22Rv1 (cell line): ENCODE data around the gene PTDSS2.

Experiments
- ZFX ChIP-seq: fragments of 450-650 bp; IDR thresholded peaks from 2 replicates; pipeline ENCODE4 v1.6.1; 2017; ENCODE audit warnings: antibody characterized with exemption, borderline replicate concordance
- TF ChIP-seq, protein P1 (sequence below): fragments of 450-650 bp; IDR thresholded peaks from 2 replicates; pipeline ENCODE4 v1.5.1; 2017; ENCODE audit warnings: mild to moderate bottlenecking

GRCh38 chr11:501683-502287 is 51.7 kb downstream of the PTDSS2 start:
- TF ChIP-seq, protein P1, sequence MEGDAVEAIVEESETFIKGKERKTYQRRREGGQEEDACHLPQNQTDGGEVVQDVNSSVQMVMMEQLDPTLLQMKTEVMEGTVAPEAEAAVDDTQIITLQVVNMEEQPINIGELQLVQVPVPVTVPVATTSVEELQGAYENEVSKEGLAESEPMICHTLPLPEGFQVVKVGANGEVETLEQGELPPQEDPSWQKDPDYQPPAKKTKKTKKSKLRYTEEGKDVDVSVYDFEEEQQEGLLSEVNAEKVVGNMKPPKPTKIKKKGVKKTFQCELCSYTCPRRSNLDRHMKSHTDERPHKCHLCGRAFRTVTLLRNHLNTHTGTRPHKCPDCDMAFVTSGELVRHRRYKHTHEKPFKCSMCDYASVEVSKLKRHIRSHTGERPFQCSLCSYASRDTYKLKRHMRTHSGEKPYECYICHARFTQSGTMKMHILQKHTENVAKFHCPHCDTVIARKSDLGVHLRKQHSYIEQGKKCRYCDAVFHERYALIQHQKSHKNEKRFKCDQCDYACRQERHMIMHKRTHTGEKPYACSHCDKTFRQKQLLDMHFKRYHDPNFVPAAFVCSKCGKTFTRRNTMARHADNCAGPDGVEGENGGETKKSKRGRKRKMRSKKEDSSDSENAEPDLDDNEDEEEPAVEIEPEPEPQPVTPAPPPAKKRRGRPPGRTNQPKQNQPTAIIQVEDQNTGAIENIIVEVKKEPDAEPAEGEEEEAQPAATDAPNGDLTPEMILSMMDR = no peak
- no peak for TF ChIP-seq ZFX
